PC-9 (cell line): ENCODE results near the gene FAM81B. TPM values are rescaled to one million over a fixed set of nuclear protein-coding genes. Genes with fewer than 3 reads are reported as not detected.

ENCODE experiments used
- BruUV-seq: library from RNA; stranded (reverse); fragments of 400-500 nt; replicated peaks from 2 replicates; lab custom pipeline; 2021; lab: Mats Ljungman, UMichigan
- CTCF ChIA-PET: fragments of 300-600 bp; sonication (Branson Sonifier 250); formaldehyde crosslinking; loops from one replicate; lab custom pipeline; 2022; ENCODE audit warnings: antibody characterized with exemption; lab: Charles Lee
- POLR2A ChIA-PET: fragments of 300-600 bp; sonication (Branson Sonifier 250); formaldehyde crosslinking; loops from one replicate; lab custom pipeline; 2022; ENCODE audit warnings: antibody characterized with exemption; ENCODE audit not compliant: unreplicated experiment; lab: Charles Lee
- DNase-seq, 2 experiments: peaks; one replicate each; pipeline versions ENCODE4 v3.0.0 to v3.0.0-alpha.2; 2015 to 2022; ENCODE audit warnings: mixed read lengths in 1 of 2
- H2AFZ ChIP-seq: fragments of 200-600 bp; sonication (generic); 2 replicates; pipeline ENCODE4 v1.8.1; 2017; ENCODE audit warnings: antibody characterized with exemption
- H3F3A ChIP-seq: fragments of 200-600 bp; sonication (generic); 2 replicates; pipeline ENCODE4 v1.8.1; 2017; ENCODE audit warnings: antibody characterized with exemption, mild to moderate bottlenecking, low read depth; ENCODE audit not compliant: insufficient read depth
- H3K27ac ChIP-seq: fragments of 200-600 bp; sonication (generic); 2 replicates; pipeline ENCODE4 v1.6.1; 2016; ENCODE audit warnings: mixed run types
- H3K27me3 ChIP-seq: fragments of 200-600 bp; sonication (generic); 2 replicates; pipeline ENCODE4 v1.6.1; 2016; ENCODE audit warnings: low read depth, mixed run types; ENCODE audit not compliant: insufficient read depth
- H3K36me3 ChIP-seq: fragments of 200-600 bp; sonication (generic); 2 replicates; pipeline ENCODE4 v1.6.1; 2016; ENCODE audit warnings: low read depth, mixed run types
- H3K4me1 ChIP-seq: fragments of 200-600 bp; sonication (generic); replicated peaks from 2 replicates; pipeline ENCODE4 v1.6.1; 2016; ENCODE audit warnings: mixed run types; ENCODE audit not compliant: insufficient read depth
- H3K4me2 ChIP-seq: fragments of 200-600 bp; sonication (generic); 2 replicates; pipeline ENCODE4 v1.6.1; 2017; ENCODE audit warnings: mixed run types
- H3K4me3 ChIP-seq: fragments of 200-600 bp; sonication (generic); 2 replicates; pipeline ENCODE4 v1.6.1; 2016; ENCODE audit warnings: mixed run types
- H3K79me2 ChIP-seq: fragments of 200-600 bp; sonication (generic); 2 replicates; pipeline ENCODE4 v1.6.1; 2017; ENCODE audit warnings: low read depth, mixed run types
- H3K9me2 ChIP-seq: fragments of 200-600 bp; sonication (generic); 2 replicates; pipeline ENCODE4 v1.8.1; 2017; ENCODE audit warnings: mild to moderate bottlenecking; ENCODE audit not compliant: insufficient read depth
- H3K9me3 ChIP-seq: fragments of 200-600 bp; sonication (generic); 2 replicates; pipeline ENCODE4 v1.8.1; 2016; ENCODE audit warnings: low read depth; ENCODE audit not compliant: insufficient read depth
- H4K20me1 ChIP-seq: fragments of 200-600 bp; sonication (generic); 2 replicates; pipeline ENCODE4 v1.8.1; 2017; ENCODE audit not compliant: insufficient read depth
- CTCF ChIP-seq: fragments of 200-600 bp; sonication (generic); conservative IDR thresholded peaks from 2 replicates; pipeline ENCODE4 v1.6.1; 2017; ENCODE audit warnings: mixed run types, antibody characterized with exemption, mild to moderate bottlenecking, moderate library complexity
- EZH2 ChIP-seq: fragments of 200-600 bp; sonication (generic); IDR thresholded peaks from 2 replicates; pipeline ENCODE4 v1.8.0; 2017; ENCODE audit warnings: antibody characterized with exemption, low read depth
- intact Hi-C: fragments of 100-400 bp; cut with micrococcal nuclease; formaldehyde crosslinking; loops from one replicate; pipeline ENCODE4 v1.10.0; 2022; ENCODE audit not compliant: unreplicated experiment
- total RNA-seq: library from RNA; stranded (reverse); gene quantifications from 2 replicates; pipeline ENCODE4 v1.2.3, GENCODE V29; 2021

FAM81B gene
- total RNA-seq, 1 experiment from 2014 or later, result 5.0 TPM

GRCh38 chr5:95410279-95410678, 19.1 kb downstream of the FAM81B start:
- no peaks in the 10 kb centered on the region for H3K79me2 ChIP-seq
- no peak overlapping the region for H2AFZ ChIP-seq
- no peak overlapping the region for H3K4me3 ChIP-seq
- ChIA-PET POLR2A (no interaction called here), CTCF (no interaction called here)
- no peaks in the 10 kb centered on the region for H3K9me2 ChIP-seq
- intact Hi-C loops, result no loop called here
- H3K9me3 ChIP-seq, result no peaks in the 10 kb centered on the region
- H3K27me3 ChIP-seq, result no peaks in the 10 kb centered on the region
- H3K4me2 ChIP-seq, result no peak overlapping the region
- H3K27ac ChIP-seq, result no peak overlapping the region
- no peaks in the 10 kb centered on the region for H3F3A ChIP-seq
- H3K4me1 ChIP-seq, result no peaks in the 10 kb centered on the region
- TF ChIP-seq EZH2, result no peak
- TF ChIP-seq CTCF, result no peak
- no TSS peak for BruUV-seq
- H4K20me1 ChIP-seq, result no peaks in the 10 kb centered on the region
- no peak for DNase-seq
- no peaks in the 10 kb centered on the region for H3K36me3 ChIP-seq

- TF ChIP-seq EZH2 (no peak), CTCF (no peak)
- Histone ChIP-seq H3K9me3 (no peaks in the 10 kb centered on the region), H3K27me3 (no peaks in the 10 kb centered on the region), H3K27ac (no peak overlapping the region), H2AFZ (no peak overlapping the region), H3K9me2 (peaks cover 5% of the 10 kb centered on the region; the same call in 1 of the 2 replicates), H3K79me2 (no peaks in the 10 kb centered on the region), H3K4me3 (no peak overlapping the region), H4K20me1 (no peaks in the 10 kb centered on the region), H3F3A (no peaks in the 10 kb centered on the region), H3K4me2 (no peak overlapping the region), H3K4me1 (no peaks in the 10 kb centered on the region), H3K36me3 (no peaks in the 10 kb centered on the region)
- no TSS peak for BruUV-seq
- CTCF ChIA-PET, result no interaction called here
- POLR2A ChIA-PET, result no interaction called here
- no peak for DNase-seq
- intact Hi-C loops, result no loop called here
These were observed 20.3 kb downstream of the FAM81B start for GRCh38 chr5:95411474-95411873.

- ChIA-PET CTCF (no interaction called here), POLR2A (no interaction called here)
- Histone ChIP-seq H2AFZ (0 out of 2 replicates have a peak overlapping the region, but pooled peaks have one; percentile 39), H3K4me1 (no peaks in the 10 kb centered on the region), H4K20me1 (no peaks in the 10 kb centered on the region), H3K27ac (no peak overlapping the region), H3F3A (no peaks in the 10 kb centered on the region), H3K9me2 (peaks cover 5% of the 10 kb centered on the region; the same call in 1 of the 2 replicates), H3K27me3 (no peaks in the 10 kb centered on the region), H3K9me3 (0 out of 2 replicates have a peak, but pooled peaks cover 5% of the 10 kb centered on the region), H3K79me2 (no peaks in the 10 kb centered on the region), H3K36me3 (no peaks in the 10 kb centered on the region), H3K4me2 (no peak overlapping the region), H3K4me3 (no peak overlapping the region)
- no peak for TF ChIP-seq EZH2
- no peak for TF ChIP-seq CTCF
- BruUV-seq, result no TSS peak
- DNase-seq, result no peak
- intact Hi-C loops, result no loop called here
These were observed 23.3 kb downstream of the FAM81B start for GRCh38 chr5:95414451-95414850.
